Cardiac fibroblast (primary cell): ENCODE results near the gene SLC9A7.

Source experiments
- DNase-seq, 2 donors: peaks; one replicate each; pipeline versions ENCODE4 v3.0.0 to v3.0.0-alpha.2; 2010; ENCODE audit warnings: low read depth in 2 of 2
- H3K4me3 ChIP-seq, 2 donors: replicated peaks in 1 of 2; 1 replicate in 1 of 2; 2 replicates in 1 of 2; pipeline ENCODE4 v1.5.1; 2011; ENCODE audit warnings: low read depth in 2 of 2, low read length in 2 of 2, mild to moderate bottlenecking in 2 of 2, moderate library complexity in 1 of 2
- CTCF ChIP-seq: IDR thresholded peaks from one replicate; pipeline ENCODE4 v1.5.1; 2011; ENCODE audit warnings: low read depth, mild to moderate bottlenecking, low read length, inconsistent platforms

SLC9A7 gene

GRCh38 chrX:46678232-46678631 is 80.7 kb downstream of the SLC9A7 start:
- no peak overlapping the region for H3K4me3 ChIP-seq
- DNase-seq, result no peak
- no peak for TF ChIP-seq CTCF

- DNase-seq, result no peak
- H3K4me3 ChIP-seq, result no peak overlapping the region
- TF ChIP-seq CTCF, result no peak
Measured at GRCh38 chrX:46676399-46677356, 82.2 kb downstream of the SLC9A7 start.

GRCh38 chrX:46673620-46674359 is 85.1 kb downstream of the SLC9A7 start:
- TF ChIP-seq CTCF, result no peak
- no peak overlapping the region for H3K4me3 ChIP-seq
- DNase-seq, result no peak

GRCh38 chrX:46670316-46670715 is 88.6 kb downstream of the SLC9A7 start:
- DNase-seq, result no peak
- H3K4me3 ChIP-seq, result no peak overlapping the region
- TF ChIP-seq CTCF, result no peak

GRCh38 chrX:46666831-46667230 is 92.1 kb downstream of the SLC9A7 start:
- DNase-seq, result peak in 1 of 2 donors; percentile 26
- no peak overlapping the region for H3K4me3 ChIP-seq
- TF ChIP-seq CTCF, result no peak

DNA sequence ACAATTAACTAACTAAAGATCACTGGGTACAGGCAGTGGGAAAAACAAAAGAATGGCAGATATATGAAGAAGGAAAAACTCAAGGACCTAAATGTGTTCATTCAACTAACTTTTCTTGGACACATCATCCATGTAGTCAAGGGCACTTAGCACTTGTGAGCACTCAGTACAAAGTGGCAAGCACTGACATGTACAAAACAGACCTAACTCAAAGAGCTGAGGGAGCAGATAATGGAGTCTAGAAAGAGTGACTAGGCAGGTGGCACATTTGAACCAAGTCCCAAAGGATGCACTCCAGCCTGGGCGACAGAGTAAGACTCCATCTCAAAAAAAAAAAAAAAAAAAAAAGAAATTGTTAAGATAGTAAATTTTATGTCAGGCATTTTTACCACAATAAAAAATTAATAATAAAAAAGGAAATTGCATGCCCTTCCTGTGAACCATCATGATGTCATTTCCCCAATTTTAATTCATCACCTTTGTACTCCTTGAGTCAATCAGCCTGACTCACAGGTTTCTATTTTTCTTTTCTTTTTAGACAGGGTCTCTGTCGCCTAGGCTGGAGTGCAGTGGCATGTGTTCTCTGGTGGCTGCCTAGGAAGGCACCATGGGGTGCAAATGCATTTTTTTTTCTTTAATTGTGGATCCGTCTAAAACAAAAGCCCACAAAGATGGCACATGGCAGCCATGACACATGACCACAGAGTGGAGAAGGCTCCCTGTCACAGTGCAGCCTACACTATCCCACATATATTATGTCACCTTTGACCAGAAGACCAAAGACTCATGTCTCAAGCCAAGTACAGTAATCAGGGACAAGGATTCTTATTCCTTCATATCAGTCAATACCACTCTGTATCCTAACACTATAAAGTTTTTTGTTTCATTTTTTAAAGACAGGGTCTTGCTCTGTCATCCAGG is 93.4 kb downstream of the SLC9A7 start:
- no peak for TF ChIP-seq CTCF
- peak in 1 of 2 donors; percentile 49 for DNase-seq
- H3K4me3 ChIP-seq, result no peak overlapping the region
